ENCODE measurements around the gene RBBP6. TPM values are rescaled to one million over a fixed set of nuclear protein-coding genes. Genes with fewer than 3 reads are reported as not detected.

The RBBP6 gene
- total RNA-seq, 2 experiments from 2014 or later = 65.1 to 66.4 TPM

GRCh38 chr16:24537474-24538337 lies 1.7 kb upstream of the RBBP6 start:
- Mint-ChIP-seq H3K9me3 (no peaks in the 10 kb centered on the region), H3K27me3 (peaks cover 3% of the 10 kb centered on the region), H3K4me3 (no peak overlapping the region), H3K4me1 (peaks cover 13% of the 10 kb centered on the region), H3K36me3 (peaks cover 24% of the 10 kb centered on the region), H3K27ac (no peak overlapping the region)
- DNase-seq = no peak

GRCh38 chr16:24538756-24539294 lies 541 bp upstream of the RBBP6 start:
- no peak for DNase-seq
- Mint-ChIP-seq H3K27me3 (peaks cover 3% of the 10 kb centered on the region), H3K36me3 (peaks cover 27% of the 10 kb centered on the region), H3K9me3 (no peaks in the 10 kb centered on the region), H3K4me1 (peaks cover 18% of the 10 kb centered on the region), H3K27ac (peak overlapping the region; percentile 100), H3K4me3 (peak overlapping the region; percentile 100)

- H3K27ac Mint-ChIP-seq = peak overlapping the region; percentile 81
- H3K4me3 Mint-ChIP-seq = peak overlapping the region; percentile 100
- H3K36me3 Mint-ChIP-seq = peaks cover 30% of the 10 kb centered on the region
- peaks cover 3% of the 10 kb centered on the region for H3K27me3 Mint-ChIP-seq
- DNase-seq = peak; percentile 68
- H3K9me3 Mint-ChIP-seq = no peaks in the 10 kb centered on the region
- peaks cover 29% of the 10 kb centered on the region for H3K4me1 Mint-ChIP-seq
Measured at GRCh38 chr16:24539850-24540601, 660 bp downstream of the RBBP6 start.

- DNase-seq = no peak
Measured at GRCh38 chr16:24540602-24541210, 1.3 kb downstream of the RBBP6 start.

GRCh38 chr16:24541233-24541933 lies 2.0 kb downstream of the RBBP6 start:
- H3K9me3 Mint-ChIP-seq = no peaks in the 10 kb centered on the region
- H3K4me1 Mint-ChIP-seq = peaks cover 39% of the 10 kb centered on the region
- peaks cover 3% of the 10 kb centered on the region for H3K27me3 Mint-ChIP-seq
- H3K4me3 Mint-ChIP-seq = peak overlapping the region; percentile 100
- peak overlapping the region; percentile 81 for H3K27ac Mint-ChIP-seq
- DNase-seq = no peak
- peaks cover 37% of the 10 kb centered on the region for H3K36me3 Mint-ChIP-seq

More at GRCh38 chr16:24540602-24541210, 1.3 kb downstream of the RBBP6 start:
- peak overlapping the region; percentile 100 for H3K4me3 Mint-ChIP-seq
- H3K4me1 Mint-ChIP-seq = peaks cover 36% of the 10 kb centered on the region
- peaks cover 35% of the 10 kb centered on the region for H3K36me3 Mint-ChIP-seq
- peak overlapping the region; percentile 81 for H3K27ac Mint-ChIP-seq
- peaks cover 3% of the 10 kb centered on the region for H3K27me3 Mint-ChIP-seq
- H3K9me3 Mint-ChIP-seq = no peaks in the 10 kb centered on the region

- Mint-ChIP-seq H3K4me3 (peak overlapping the region; percentile 34), H3K27me3 (peaks cover 3% of the 10 kb centered on the region), H3K9me3 (no peaks in the 10 kb centered on the region), H3K4me1 (peaks cover 48% of the 10 kb centered on the region), H3K36me3 (peaks cover 47% of the 10 kb centered on the region), H3K27ac (peak overlapping the region; percentile 48)
- no peak for DNase-seq
Measured at GRCh38 chr16:24543949-24544348, 4.6 kb downstream of the RBBP6 start.

- H3K4me3 Mint-ChIP-seq = peak overlapping the region; percentile 11
- peaks cover under 1% of the 10 kb centered on the region for H3K27me3 Mint-ChIP-seq
- H3K36me3 Mint-ChIP-seq = peaks cover 49% of the 10 kb centered on the region
- H3K4me1 Mint-ChIP-seq = peaks cover 55% of the 10 kb centered on the region
- DNase-seq = no peak
- H3K27ac Mint-ChIP-seq = no peak overlapping the region
- H3K9me3 Mint-ChIP-seq = no peaks in the 10 kb centered on the region
Measured at GRCh38 chr16:24544640-24545039, 5.3 kb downstream of the RBBP6 start.

GRCh38 chr16:24550295-24550694 lies 10.9 kb downstream of the RBBP6 start:
- Mint-ChIP-seq H3K36me3 (peaks cover 33% of the 10 kb centered on the region), H3K27ac (no peak overlapping the region), H3K4me3 (no peak overlapping the region), H3K4me1 (peaks cover 44% of the 10 kb centered on the region), H3K9me3 (no peaks in the 10 kb centered on the region), H3K27me3 (no peaks in the 10 kb centered on the region)
- DNase-seq = no peak

GRCh38 chr16:24552705-24553246 lies 13.4 kb downstream of the RBBP6 start:
- no peak overlapping the region for H3K27ac Mint-ChIP-seq
- peaks cover 34% of the 10 kb centered on the region for H3K36me3 Mint-ChIP-seq
- no peaks in the 10 kb centered on the region for H3K27me3 Mint-ChIP-seq
- no peak overlapping the region for H3K4me3 Mint-ChIP-seq
- no peaks in the 10 kb centered on the region for H3K9me3 Mint-ChIP-seq
- peaks cover 40% of the 10 kb centered on the region for H3K4me1 Mint-ChIP-seq
- DNase-seq = no peak

GRCh38 chr16:24553983-24554382 lies 14.6 kb downstream of the RBBP6 start:
- no peak overlapping the region for H3K27ac Mint-ChIP-seq
- DNase-seq = no peak
- peaks cover 34% of the 10 kb centered on the region for H3K36me3 Mint-ChIP-seq
- peaks cover 37% of the 10 kb centered on the region for H3K4me1 Mint-ChIP-seq
- no peaks in the 10 kb centered on the region for H3K27me3 Mint-ChIP-seq
- no peaks in the 10 kb centered on the region for H3K9me3 Mint-ChIP-seq
- no peak overlapping the region for H3K4me3 Mint-ChIP-seq

GRCh38 chr16:24555346-24555872 lies 16.0 kb downstream of the RBBP6 start:
- Mint-ChIP-seq H3K36me3 (peaks cover 30% of the 10 kb centered on the region), H3K27me3 (no peaks in the 10 kb centered on the region), H3K4me1 (peaks cover 24% of the 10 kb centered on the region), H3K9me3 (no peaks in the 10 kb centered on the region), H3K4me3 (no peak overlapping the region), H3K27ac (no peak overlapping the region)
- no peak for DNase-seq

- no peak for DNase-seq
- Mint-ChIP-seq H3K36me3 (peaks cover 40% of the 10 kb centered on the region), H3K9me3 (no peaks in the 10 kb centered on the region), H3K4me3 (no peak overlapping the region), H3K4me1 (peaks cover 9% of the 10 kb centered on the region), H3K27ac (no peak overlapping the region), H3K27me3 (no peaks in the 10 kb centered on the region)
Measured at GRCh38 chr16:24562811-24563210, 23.4 kb downstream of the RBBP6 start.

- Mint-ChIP-seq H3K4me1 (peaks cover 2% of the 10 kb centered on the region), H3K27ac (no peak overlapping the region), H3K4me3 (no peak overlapping the region), H3K9me3 (peaks cover 33% of the 10 kb centered on the region), H3K36me3 (peaks cover 75% of the 10 kb centered on the region), H3K27me3 (no peaks in the 10 kb centered on the region)
- no peak for DNase-seq
Measured at GRCh38 chr16:24568392-24568791, 29.0 kb downstream of the RBBP6 start.

GRCh38 chr16:24571096-24571495 lies 31.7 kb downstream of the RBBP6 start:
- Mint-ChIP-seq H3K9me3 (peaks cover 33% of the 10 kb centered on the region), H3K4me3 (no peak overlapping the region)

More at GRCh38 chr16:24571096-24571495, 31.7 kb downstream of the RBBP6 start:
- Mint-ChIP-seq H3K36me3 (peaks cover 67% of the 10 kb centered on the region), H3K27ac (no peak overlapping the region), H3K4me1 (peaks cover 2% of the 10 kb centered on the region), H3K27me3 (no peaks in the 10 kb centered on the region)
- DNase-seq = no peak
